ENCODE results near the gene MRTFA.
"Not testable (repeated sequence)": the region's sequence is repeated elsewhere in the genome, so short reads cannot be mapped to it uniquely, and the experiment has no call there.

Gene MRTFA

DNA sequence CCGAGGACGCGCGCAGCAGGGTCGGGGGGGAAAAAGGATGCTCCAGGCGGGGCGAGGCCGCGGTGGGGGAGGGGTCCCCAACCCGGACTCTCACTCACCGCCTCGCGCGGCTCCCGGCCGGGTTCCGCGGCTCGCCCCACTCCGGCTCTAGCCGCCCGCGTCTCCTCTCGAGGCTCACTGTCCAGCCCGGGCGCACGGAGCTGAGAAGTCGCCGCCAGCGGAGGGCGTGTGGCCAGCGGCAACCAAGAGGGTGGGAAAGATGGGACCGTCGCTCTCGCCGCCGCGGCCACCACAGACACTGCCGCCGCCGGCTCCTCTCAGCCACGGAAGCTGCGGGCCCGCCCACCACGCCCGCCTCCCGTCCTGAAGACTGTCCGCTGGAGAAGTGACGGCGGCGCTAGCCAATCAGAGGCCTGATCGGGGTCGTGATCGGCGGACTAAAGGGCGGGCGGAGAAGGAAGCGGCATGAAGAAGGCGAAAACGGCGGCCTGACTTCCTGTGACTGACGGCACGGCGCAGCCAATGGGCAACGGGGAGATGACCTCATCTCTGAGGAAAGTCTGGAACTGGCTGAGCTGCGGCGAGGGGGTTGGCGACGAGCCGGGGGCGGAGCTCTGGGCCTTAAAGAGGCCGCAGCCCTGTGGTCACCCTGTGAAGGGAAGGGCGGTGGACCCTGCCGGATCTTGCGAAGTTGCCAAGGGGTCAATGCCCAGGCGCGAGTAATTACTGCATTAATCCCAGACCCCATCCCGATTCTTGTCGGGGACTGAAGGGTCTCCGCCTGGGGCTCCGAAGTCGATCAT lies at the start of gene MRTFA:
Gene MRTFA, minus strand, starts transcription at position 340 of the 803 bp plus-strand sequence.
- DNase-seq, result peak; percentile 98

DNA sequence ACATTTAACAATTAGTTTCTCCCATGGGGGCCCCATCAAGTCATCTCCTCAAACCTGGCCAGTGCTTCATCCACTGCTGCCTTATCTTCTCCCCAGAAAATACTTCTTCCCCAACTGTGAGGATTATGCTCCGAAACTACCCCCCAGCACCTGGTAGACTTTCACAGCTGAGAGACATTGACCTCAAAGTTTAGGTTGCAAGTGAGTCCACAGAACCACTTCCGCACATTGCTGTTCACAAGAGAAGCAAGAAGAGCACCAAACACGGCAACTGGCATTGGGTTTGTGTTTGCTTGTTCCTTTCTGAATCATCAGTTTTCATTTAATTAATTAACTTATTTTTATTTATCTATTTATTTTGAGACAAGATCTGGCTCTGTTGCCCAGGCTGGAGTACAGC lies 48.9 kb upstream of the MRTFA start:
- no peak for DNase-seq

DNA sequence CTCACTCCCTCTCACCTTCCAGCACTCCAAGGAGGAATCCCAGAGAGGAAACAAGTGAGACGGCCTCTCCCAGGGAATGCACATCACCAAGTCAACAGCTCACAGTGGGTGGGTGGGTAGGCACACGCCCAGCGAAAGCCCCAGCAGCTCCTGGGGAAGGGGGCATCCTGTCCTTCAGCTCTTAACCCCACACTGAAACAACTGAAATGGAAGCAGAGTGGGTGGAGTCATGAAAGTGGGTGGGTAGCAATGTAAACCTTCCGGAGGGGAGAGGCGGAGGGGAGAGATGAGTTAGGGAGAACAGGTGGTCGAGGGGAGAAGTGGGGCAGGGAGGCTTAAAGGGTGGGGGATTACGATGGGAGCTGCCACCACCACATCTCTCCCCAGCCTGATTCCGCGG lies 48.2 kb upstream of the MRTFA start:
- DNase-seq, result no peak

DNA sequence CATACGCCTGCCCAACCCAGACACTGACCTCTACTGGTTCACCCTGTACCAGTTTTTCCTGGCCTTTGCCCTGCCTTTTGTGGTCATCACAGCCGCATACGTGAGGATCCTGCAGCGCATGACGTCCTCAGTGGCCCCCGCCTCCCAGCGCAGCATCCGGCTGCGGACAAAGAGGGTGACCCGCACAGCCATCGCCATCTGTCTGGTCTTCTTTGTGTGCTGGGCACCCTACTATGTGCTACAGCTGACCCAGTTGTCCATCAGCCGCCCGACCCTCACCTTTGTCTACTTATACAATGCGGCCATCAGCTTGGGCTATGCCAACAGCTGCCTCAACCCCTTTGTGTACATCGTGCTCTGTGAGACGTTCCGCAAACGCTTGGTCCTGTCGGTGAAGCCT lies 44.9 kb upstream of the MRTFA start:
- no peak for DNase-seq

DNA sequence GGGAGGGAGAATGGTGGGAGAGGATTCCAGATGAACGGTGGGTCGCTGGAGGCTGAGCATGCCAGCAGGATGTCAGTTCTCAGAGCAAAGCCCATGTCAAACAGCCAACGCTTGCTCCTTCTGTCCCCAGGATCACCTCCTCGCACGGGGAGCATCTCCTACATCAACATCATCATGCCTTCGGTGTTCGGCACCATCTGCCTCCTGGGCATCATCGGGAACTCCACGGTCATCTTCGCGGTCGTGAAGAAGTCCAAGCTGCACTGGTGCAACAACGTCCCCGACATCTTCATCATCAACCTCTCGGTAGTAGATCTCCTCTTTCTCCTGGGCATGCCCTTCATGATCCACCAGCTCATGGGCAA lies 44.3 kb upstream of the MRTFA start:
- DNase-seq, result no peak

DNA sequence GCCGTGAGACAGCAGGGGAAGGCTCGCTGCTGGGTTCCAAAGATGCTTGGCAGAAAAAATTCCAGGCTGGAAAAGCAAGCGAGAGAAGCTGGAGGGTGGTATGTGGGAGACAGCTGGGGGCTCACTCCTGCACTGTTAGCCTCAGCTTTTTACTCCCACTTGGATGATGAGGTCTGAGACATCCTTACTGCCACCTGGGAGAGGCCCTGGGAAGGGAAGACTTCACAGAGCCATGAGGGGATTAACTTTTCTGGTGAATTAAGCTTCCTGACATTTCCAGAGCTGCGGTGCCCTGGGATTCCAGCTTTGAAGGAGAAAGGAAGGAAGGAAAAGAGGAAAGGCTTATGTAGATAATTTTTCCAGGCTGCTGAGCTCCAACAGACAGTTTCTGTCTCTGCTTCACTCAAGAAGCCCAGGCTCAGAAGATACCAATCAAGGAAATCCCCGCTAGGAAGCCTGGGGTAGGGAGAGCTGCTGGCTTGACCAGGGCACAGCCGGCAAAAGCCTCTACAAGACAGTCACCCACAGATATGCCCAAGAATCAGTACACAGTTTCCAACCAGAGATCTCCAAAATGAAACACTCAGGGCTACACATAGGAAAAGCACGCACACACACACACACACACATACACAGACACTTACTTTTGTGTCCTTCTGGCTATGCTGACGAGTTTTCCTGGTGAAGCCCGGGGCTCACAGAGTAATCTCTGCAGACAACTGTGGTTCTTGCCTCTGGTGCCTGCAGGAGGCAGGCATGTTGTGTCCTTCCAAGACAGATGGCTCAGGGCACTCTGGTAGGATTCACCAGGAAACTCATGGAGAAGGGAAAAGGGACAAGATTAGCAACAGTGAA lies 43.7 kb upstream of the MRTFA start:
- DNase-seq, result no peak

DNA sequence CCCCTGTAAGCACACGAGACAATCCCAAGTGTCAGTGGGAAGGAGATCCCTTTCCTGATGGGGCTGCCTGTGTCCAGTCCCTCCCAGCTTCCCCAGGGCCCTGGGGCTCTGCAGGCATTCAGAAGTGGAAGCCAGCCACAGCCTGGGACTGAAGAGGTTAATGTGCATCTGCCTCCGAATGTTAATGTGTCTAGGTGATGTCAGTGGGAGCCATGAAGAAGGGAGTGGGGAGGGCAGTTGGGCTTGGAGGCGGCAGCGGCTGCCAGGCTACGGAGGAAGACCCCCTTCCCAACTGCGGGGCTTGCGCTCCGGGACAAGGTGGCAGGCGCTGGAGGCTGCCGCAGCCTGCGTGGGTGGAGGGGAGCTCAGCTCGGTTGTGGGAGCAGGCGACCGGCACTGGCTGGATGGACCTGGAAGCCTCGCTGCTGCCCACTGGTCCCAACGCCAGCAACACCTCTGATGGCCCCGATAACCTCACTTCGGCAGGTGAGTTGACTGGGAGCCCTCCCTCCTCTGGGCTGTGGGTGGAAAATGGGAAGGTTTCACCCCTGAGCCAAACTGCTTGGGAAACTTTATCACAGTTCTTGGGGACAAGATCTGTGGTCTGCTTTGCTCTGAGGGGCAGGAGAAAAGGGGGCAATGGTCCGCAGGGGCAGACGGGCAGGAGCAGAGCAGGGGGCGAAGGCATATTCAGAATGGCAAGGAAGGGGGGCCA lies 42.9 kb upstream of the MRTFA start, which contains the start of gene MCHR1:
Gene MCHR1, plus strand, starts transcription at position 236 of the 715 bp plus-strand sequence. Its CDS starts 169 bp downstream, at position 405.
- DNase-seq, result no peak

DNA sequence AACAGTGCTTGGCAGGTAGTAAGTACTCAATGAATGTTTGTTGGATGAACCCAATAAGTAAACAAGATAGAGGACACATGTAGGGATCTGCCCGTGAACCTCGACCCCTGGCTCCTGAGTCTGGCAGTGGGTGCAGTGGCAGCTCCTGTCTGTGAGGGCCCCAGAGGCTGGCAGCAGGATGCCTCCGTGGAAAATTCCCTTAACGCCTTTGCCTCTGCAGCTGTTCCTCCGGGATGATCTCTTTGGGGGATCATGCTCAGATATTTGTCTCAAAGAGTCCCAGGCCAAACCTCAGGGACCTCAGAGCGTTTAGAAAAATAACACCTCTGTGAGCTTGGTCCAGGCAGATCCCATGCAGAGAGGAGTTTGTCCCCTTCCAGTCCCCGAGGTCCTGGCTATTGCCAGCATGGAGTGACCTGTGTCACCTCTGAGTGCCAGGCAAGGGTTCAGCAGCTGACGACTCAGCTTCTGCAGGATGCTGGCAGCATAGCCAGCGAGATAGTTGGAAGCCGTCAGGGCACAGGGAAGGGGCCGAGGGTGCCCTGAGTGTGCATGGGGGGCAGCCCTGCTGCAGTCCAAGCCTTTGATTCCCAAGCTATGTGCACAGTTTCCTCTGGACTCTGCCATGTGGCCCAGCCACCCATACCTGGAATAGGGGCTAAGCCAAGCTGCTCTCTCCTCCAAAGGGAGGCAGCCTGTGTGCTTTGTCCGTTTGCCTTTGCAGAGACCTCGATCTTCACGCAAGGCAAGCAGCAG lies 42.2 kb upstream of the MRTFA start:
- DNase-seq, result no peak

DNA sequence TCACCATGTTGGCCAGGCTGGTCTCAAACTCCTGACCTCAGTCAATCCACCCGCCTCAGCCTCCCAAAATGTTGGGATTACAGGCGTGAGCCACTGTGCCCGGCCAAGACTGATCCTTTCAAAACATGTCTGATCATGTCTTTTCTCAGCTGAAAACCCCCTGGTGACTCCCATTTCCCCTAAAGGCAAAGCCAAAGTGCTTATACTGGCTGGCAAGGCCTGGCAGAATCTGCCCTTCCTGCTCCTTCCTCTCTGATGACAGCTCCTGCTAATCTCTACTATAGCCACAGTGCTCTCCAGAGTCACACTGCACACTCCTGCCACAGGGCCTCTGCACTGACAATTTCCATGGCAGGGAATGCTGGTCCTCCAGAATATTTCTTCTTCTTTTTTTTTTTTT lies 40.1 kb upstream of the MRTFA start:
- no peak for DNase-seq

DNA sequence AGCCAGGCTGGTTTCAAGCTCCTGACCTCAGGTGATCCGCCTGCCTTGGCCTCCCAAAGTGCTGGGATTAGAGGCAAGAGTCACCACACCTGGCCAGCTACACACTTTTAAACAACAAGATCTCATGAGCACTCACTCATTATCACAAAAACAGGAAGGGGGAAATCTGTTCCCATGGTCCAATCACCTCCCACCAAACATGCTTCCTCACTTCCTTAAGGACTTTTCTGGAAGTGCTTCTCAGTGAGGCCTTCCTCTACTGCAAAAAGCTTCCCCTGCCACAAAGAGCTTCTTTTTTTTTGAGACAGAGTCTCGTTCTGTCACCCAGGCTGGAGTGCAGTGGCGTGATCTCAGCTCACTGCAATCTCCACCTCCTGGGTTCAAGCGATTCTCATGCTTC lies 39.6 kb upstream of the MRTFA start:
- DNase-seq, result not testable (repeated sequence)

DNA sequence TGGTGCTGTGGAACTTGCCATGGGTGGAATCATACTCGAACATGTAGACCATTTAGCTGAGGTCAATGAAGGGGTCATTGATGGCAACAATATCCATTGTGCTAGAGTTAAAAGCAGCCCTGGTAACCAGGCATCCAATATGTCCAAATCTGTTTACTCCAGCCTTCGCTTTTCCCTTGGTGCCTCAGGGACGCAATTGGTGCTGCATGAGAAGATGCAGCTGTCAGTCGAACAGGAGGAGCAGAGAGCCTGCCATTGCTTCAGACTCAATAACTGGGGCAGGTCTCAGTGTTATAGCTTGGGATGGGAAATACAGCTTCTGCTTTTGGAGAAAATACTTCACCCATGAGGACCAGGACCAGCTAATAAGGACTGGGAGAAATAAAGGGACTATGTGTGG lies 37.8 kb upstream of the MRTFA start:
- no peak for DNase-seq

DNA sequence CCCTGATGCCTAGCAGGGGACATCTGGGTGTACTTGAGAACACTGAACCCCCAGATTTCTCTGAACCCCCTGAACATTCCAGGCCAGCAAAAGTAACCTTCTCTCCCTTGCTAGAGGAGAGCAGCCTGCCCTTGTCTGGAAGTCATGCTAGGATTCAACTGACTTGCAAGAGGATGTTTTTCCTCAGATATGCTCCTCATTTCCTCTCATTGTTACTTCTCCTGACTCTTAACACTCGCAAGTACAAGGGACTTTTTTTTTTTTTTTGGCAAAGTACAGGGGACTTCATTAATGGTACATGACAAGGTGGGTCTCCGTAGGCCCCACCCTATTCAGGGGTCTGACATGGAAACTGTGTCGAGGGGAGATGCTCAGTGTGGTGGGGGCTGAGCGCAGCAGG lies 36.5 kb upstream of the MRTFA start:
- DNase-seq, result no peak

DNA sequence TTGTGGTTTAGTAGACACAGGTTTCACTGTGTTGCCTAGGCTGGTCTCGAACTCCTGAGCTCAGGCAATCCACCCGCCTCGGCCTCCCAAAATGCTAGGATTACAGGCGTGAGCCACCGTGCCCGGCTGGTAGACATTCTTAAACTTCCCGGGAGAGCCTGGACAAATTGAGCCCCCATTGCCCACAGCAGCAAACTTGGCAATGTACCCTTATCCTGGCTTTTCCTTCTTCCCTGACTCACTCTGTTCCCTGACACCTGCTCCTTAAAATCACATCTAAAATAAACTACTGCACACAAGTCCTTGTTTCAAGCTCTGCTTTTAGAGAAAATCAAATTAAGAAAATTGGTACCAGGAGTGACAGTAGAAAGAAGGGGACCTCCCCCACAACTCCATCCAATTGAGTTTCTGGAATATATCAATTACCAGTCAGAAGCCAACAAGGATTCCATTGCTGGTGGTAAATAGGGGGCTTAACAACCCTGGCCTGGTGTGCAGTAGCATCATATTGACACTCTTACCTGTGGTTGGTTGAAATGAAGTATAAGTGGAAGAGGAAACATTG lies 35.4 kb upstream of the MRTFA start:
- no peak for DNase-seq

DNA sequence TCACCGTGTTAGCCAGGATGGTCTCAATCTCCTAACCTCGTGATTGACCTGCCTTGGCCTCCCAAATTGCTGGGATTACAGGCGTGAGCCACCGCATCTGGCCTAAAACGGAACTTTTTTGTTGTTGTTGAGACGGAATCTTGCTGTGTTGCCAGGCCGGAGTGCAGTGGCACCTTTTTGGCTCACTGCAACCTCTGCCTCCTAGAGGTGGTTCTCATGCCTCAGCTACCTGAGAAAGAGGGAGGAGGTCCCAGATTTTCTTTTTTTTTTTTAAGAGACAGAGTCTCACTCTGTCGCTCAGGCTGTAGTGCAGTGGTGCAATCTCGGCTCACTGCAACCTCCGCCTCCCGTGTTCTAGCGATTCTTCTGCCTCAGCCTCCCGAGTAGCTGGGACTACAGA lies 34.9 kb upstream of the MRTFA start:
- DNase-seq, result no peak

DNA sequence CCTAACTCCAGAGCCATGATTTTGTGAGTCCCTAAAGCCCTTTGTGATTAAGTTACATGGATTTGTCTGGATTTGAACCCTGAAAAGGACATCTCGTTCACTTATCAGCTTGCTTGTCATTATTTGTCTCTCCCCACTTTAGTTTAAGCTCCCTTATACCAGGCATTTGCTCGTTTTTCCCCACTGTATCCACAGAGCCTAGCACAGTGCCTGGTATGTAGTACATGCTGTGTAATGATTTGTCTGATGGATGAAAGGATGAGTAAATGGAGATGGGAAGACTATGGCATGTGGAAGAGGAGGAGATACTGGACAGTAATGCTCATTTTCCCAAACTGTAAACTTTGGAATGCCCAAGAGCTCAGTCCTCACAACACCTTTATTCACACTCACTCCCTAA lies 33.5 kb upstream of the MRTFA start:
- no peak for DNase-seq

DNA sequence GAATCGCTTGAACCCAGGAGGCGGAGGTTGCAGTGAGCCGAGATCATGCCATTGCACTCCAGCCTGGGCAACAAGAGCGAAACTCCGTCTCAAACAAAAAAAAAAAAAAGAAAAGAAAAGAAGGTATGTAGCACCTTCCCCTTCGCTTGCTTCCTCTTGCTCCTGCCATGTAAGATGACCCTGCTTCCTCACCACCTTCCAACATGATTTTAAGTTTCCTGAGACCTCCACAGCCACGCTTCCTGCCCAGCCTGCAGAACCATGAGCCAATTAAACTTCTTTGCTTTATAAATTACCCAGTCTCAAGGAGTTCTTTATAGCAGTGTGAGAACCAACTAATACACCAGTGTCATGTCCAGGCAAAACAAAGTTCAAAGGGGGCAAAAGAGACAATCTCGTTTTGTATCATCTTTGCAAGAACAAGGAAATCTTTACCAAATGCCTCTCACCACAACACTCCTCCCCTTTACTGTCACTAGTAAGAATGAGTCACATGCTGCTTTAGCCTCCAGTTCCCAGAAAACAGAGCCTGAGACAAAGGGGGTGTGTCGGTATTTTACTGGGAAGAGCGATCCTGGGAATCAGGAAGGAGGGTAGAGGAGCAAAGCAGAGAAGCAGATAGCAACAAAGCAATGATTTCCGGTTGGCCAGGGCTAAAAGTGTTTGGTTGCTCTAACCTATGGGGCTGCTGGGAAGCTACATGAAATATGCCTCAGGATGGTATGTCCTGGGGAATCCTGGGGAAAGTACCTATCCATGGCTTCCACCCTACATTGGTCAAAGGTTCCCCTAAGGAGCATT lies 32.3 kb upstream of the MRTFA start:
- DNase-seq, result peak; percentile 9

DNA sequence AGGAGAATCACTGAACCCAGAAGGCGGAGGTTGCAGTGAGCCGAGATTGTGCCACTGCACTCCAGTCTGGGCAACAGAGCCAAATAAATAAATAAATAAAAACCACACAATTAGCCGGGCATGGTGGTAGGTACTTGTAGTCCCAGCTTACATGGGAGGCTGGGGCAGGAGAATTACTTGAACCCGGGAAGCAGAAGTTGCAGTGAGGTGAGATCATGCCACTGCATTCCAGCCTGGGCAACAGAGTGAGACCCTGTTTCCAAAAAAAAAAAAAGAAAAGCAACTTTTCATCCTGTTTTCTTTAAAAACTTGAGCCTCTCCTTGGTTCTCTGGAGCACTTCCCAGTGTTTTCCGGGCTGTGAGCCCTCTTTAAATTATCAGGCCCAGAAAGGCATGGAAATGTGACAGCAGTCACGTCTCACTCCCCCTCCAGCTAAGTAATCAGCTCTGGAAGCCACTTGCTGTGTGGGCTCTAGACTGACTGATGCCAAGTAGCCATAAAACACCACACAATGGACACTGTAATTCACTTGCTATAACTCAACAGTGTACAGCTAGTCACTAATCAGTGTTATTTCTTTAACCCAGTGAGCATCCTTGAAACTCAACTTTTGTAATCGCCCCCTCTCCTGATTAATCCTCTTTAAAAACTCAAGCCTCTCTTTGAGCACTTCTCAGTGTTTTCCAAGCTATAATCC lies 29.8 kb upstream of the MRTFA start:
- no peak for DNase-seq

DNA sequence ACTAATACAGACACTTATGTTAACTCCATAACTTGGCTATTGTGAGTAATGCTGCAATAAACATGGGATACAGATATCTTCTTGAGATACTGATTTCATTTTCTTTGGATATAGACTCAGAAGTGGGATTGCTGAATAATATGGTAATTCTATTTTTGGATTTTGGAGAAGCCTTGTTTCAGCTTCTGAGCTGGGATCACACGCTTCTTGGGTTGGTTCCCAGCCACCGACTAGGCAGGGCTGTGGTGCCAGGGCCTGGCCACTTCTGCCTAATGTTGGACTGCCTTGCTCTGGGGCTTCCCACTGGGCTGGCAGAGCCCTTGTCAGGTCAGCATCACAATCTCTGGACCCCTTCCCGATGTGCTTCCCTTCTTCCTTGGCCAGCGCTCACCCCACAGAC lies 28.8 kb upstream of the MRTFA start:
- no peak for DNase-seq

DNA sequence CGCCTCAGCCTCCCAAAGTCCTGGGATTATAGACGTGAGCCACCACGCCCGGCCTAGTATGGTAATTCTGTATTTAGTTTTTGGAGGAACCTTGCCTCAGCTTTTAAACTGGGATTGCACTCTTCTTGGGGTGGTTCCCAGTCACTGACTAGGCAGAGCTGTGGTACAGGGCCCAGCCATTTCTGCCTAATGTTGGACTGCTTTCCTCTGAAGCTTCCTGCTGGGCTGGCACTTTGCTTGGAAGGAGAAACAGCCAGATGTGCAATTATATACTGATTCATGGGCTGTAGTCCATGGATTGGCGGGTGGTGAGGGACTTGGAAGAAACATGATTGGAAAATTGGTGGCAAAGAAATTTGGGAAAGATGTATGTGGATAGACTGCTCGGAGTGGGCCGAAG lies 25.2 kb upstream of the MRTFA start:
- DNase-seq, result no peak

DNA sequence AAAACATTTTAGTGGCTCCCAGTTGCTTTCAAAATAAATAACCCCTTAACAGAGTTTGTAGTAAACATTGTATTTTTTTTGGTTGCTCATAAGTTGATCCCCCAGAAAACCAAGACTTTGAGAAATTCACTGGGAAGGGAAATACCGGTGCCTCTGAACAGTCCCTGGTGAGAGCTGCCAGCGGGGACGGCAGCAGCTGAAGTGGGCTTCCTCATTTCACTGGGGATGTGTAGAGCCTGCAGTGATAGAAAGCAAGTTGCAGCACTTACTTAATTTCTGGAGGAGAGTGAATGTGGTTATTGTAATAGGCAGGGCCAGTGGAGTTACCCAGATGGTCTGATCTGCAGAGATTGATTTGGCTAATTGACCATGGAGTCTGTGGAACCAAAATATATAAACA lies 24.2 kb upstream of the MRTFA start:
- no peak for DNase-seq

DNA sequence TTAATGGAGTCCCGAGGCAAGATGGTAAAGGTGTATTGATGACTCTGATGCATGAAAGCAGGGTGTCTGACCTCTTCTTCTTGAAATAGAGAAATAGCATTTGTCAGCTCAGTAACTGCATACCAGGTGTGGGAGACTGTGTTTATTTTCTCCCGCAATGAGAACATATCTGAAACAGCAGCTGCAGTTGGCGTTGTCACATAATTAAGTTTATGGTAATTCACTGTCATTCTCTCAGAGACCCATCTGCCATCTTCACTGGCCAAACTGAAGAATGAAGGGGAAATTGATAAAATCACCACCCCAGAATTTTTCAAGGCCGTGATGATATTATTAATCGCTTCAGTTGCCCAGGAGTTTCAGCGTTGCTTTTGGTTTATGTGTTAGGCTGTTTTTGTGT lies 22.6 kb upstream of the MRTFA start:
- DNase-seq, result no peak
